IMR-90 (cell line): Measurements from ENCODE around the gene MPP1. TPM values are rescaled to one million over a fixed set of nuclear protein-coding genes. Genes with fewer than 3 reads are reported as not detected.

Experiments
- ATAC-seq: fragments of 200-7000 bp; cut with Tn5 transposase; 2 replicates; pipeline ENCODE4 v1.9.1; 2020; ENCODE audit warnings: low read depth, mild to moderate bottlenecking, moderate library complexity
- BruUV-seq: library from RNA; stranded (reverse); fragments of 400-500 nt; replicated peaks from 2 replicates; lab custom pipeline; 2021; lab: Mats Ljungman, UMichigan
- CTCF ChIA-PET: fragments of 300-600 bp; formaldehyde crosslinking; extraction: SDS; loops from one replicate; lab custom pipeline; 2021; ENCODE audit warnings: antibody characterized with exemption; lab: Yijun Ruan, JAX
- POLR2A ChIA-PET: fragments of 300-600 bp; sonication (Branson Sonifier 250); formaldehyde crosslinking; loops from one replicate; lab custom pipeline; 2022; ENCODE audit warnings: antibody characterized with exemption; ENCODE audit not compliant: unreplicated experiment; lab: Charles Lee
- DNase-seq: peaks from one replicate; pipeline ENCODE4 v3.0.0; 2013
- H2AFZ ChIP-seq: replicated peaks from 2 replicates; pipeline ENCODE3; 2013; ENCODE audit warnings: low read length, mild to moderate bottlenecking; ENCODE audit not compliant: poor library complexity
- H2AK5ac ChIP-seq: 2 replicates; pipeline ENCODE4 v1.6.1; 2013; ENCODE audit warnings: low read depth, low read length, inconsistent platforms
- H2AK9ac ChIP-seq: replicated peaks from 2 replicates; pipeline ENCODE3; 2013; ENCODE audit warnings: mild to moderate bottlenecking, low read depth, low read length, moderate library complexity; ENCODE audit not compliant: poor library complexity
- H2BK120ac ChIP-seq: 2 replicates; pipeline ENCODE4 v1.6.1; 2013; ENCODE audit warnings: low read depth, low read length, inconsistent platforms
- H2BK15ac ChIP-seq: 3 replicates; pipeline ENCODE4 v1.6.1; 2013; ENCODE audit warnings: low read depth, low read length, inconsistent platforms
- H2BK20ac ChIP-seq: 2 replicates; pipeline ENCODE4 v1.6.1; 2013; ENCODE audit warnings: low read depth, mild to moderate bottlenecking, inconsistent platforms, low read length, moderate library complexity
- H2BK5ac ChIP-seq: 2 replicates; pipeline ENCODE4 v1.6.1; 2013; ENCODE audit warnings: mild to moderate bottlenecking, low read depth, low read length, inconsistent platforms; ENCODE audit not compliant: poor library complexity, severe bottlenecking
- H3K14ac ChIP-seq: replicated peaks from 2 replicates; pipeline ENCODE4 v1.6.1; 2013; ENCODE audit warnings: low read depth, low read length, inconsistent platforms
- H3K18ac ChIP-seq: 2 replicates; pipeline ENCODE4 v1.6.1; 2013; ENCODE audit warnings: low read depth, low read length, control low read depth
- H3K23ac ChIP-seq: 2 replicates; pipeline ENCODE4 v1.6.1; 2013; ENCODE audit warnings: low read depth, low read length, inconsistent platforms
- H3K27ac ChIP-seq: 2 replicates; pipeline ENCODE4 v1.5.1; 2013; ENCODE audit warnings: mild to moderate bottlenecking, control low read depth, low read length; ENCODE audit not compliant: insufficient read depth
- H3K27me3 ChIP-seq: 2 replicates; pipeline ENCODE4 v1.6.1; 2013; ENCODE audit warnings: low read length; ENCODE audit not compliant: control insufficient read depth, insufficient read depth
- H3K36me3 ChIP-seq: 2 replicates; pipeline ENCODE4 v1.6.1; 2013; ENCODE audit warnings: low read length, mixed read lengths; ENCODE audit not compliant: control insufficient read depth, insufficient read depth
- H3K4ac ChIP-seq: 2 replicates; pipeline ENCODE4 v1.6.1; 2013; ENCODE audit warnings: low read depth, low read length, inconsistent platforms
- H3K4me1 ChIP-seq: 2 replicates; pipeline ENCODE4 v1.6.1; 2013; ENCODE audit warnings: low read length, mixed read lengths; ENCODE audit not compliant: control insufficient read depth, insufficient read depth
- H3K4me2 ChIP-seq: 2 replicates; pipeline ENCODE4 v1.6.1; 2013; ENCODE audit warnings: low read depth, mild to moderate bottlenecking, control low read depth, low read length, moderate library complexity
- H3K4me3 ChIP-seq: 2 replicates; pipeline ENCODE4 v1.5.1; 2013; ENCODE audit warnings: low read depth, mild to moderate bottlenecking, control low read depth, low read length, moderate library complexity; ENCODE audit not compliant: insufficient read depth
- H3K56ac ChIP-seq: 2 replicates; pipeline ENCODE4 v1.6.1; 2013; ENCODE audit warnings: low read length, inconsistent platforms; ENCODE audit not compliant: insufficient read depth; ENCODE audit errors: extremely low read depth
- H3K79me1 ChIP-seq, 2 experiments: 2 replicates each; pipeline ENCODE4 v1.6.1; 2013; ENCODE audit warnings: low read length in 2 of 2, inconsistent platforms in 1 of 2, low read depth in 1 of 2
- H3K9ac ChIP-seq: 2 replicates; pipeline ENCODE4 v1.6.1; 2013; ENCODE audit warnings: low read depth, low read length, control low read depth
- H3K9me1 ChIP-seq: 2 replicates; pipeline ENCODE4 v1.6.1; 2013; ENCODE audit warnings: low read length, inconsistent platforms; ENCODE audit not compliant: insufficient read depth
- H3K9me3 ChIP-seq: 2 replicates; pipeline ENCODE4 v1.6.1; 2013; ENCODE audit warnings: low read length; ENCODE audit not compliant: control insufficient read depth, insufficient read depth
- H4K20me1 ChIP-seq: 2 replicates; pipeline ENCODE4 v1.6.1; 2013; ENCODE audit warnings: low read length, inconsistent platforms; ENCODE audit not compliant: insufficient read depth
- H4K5ac ChIP-seq: 2 replicates; pipeline ENCODE4 v1.6.1; 2013; ENCODE audit warnings: mild to moderate bottlenecking, low read depth, low read length, control low read depth
- H4K8ac ChIP-seq, 2 experiments: 2 replicates each; pipeline ENCODE4 v1.6.1; 2013; ENCODE audit warnings: low read depth in 2 of 2, low read length in 2 of 2, control low read depth in 1 of 2, inconsistent platforms in 1 of 2
- H4K91ac ChIP-seq: 2 replicates; pipeline ENCODE4 v1.6.1; 2013; ENCODE audit warnings: low read depth, low read length, inconsistent platforms; ENCODE audit not compliant: insufficient read depth
- BHLHE40 ChIP-seq: fragments of 150-350 bp; IDR thresholded peaks from 2 replicates; pipeline ENCODE4 v1.6.1; 2016; ENCODE audit warnings: mild to moderate bottlenecking, low read depth, low read length
- CEBPB ChIP-seq: IDR thresholded peaks from 2 replicates; pipeline ENCODE4 v1.6.1; 2012; ENCODE audit warnings: low read depth, low read length, improper control_type of control experiment
- CHD1 ChIP-seq: IDR thresholded peaks from 2 replicates; pipeline ENCODE4 v1.6.1; 2012; ENCODE audit warnings: low read depth, low read length, improper control_type of control experiment
- CTCF ChIP-seq: conservative IDR thresholded peaks from 2 replicates; pipeline ENCODE4 v1.5.1; 2012; ENCODE audit warnings: mild to moderate bottlenecking, low read depth, low read length, improper control_type of control experiment
- ELK1 ChIP-seq: fragments of 150-350 bp; IDR thresholded peaks from 2 replicates; pipeline ENCODE4 v1.6.1; 2016; ENCODE audit warnings: low read depth, mild to moderate bottlenecking, low read length, moderate library complexity, borderline replicate concordance
- FOS ChIP-seq: fragments of 150-350 bp; IDR thresholded peaks from 2 replicates; pipeline ENCODE4 v1.6.1; 2016; ENCODE audit warnings: low read depth, low read length
- MAFK ChIP-seq: IDR thresholded peaks from 2 replicates; pipeline ENCODE4 v1.6.1; 2012; ENCODE audit warnings: low read depth, low read length, improper control_type of control experiment
- MXI1 ChIP-seq: IDR thresholded peaks from 2 replicates; pipeline ENCODE4 v1.6.1; 2012; ENCODE audit warnings: low read depth, mild to moderate bottlenecking, low read length, moderate library complexity, borderline replicate concordance
- NFE2L2 ChIP-seq: fragments of 150-350 bp; IDR thresholded peaks from 2 replicates; pipeline ENCODE4 v1.6.1; 2016; ENCODE audit warnings: low read depth, mild to moderate bottlenecking, low read length
- POLR2A ChIP-seq: IDR thresholded peaks from 2 replicates; pipeline ENCODE4 v1.6.1; 2012; ENCODE audit warnings: mild to moderate bottlenecking, low read depth, low read length
- RAD21 ChIP-seq: IDR thresholded peaks from 2 replicates; pipeline ENCODE4 v1.6.1; 2012; ENCODE audit warnings: low read length, improper control_type of control experiment
- RCOR1 ChIP-seq: IDR thresholded peaks from 2 replicates; pipeline ENCODE4 v1.6.1; 2012; ENCODE audit warnings: mild to moderate bottlenecking, low read length, improper control_type of control experiment; ENCODE audit not compliant: insufficient replicate concordance
- SMC3 ChIP-seq: fragments of 150-350 bp; IDR thresholded peaks from 2 replicates; pipeline ENCODE4 v1.6.1; 2016; ENCODE audit warnings: low read depth, mild to moderate bottlenecking, antibody characterized with exemption, low read length, moderate library complexity
- USF2 ChIP-seq: fragments of 150-350 bp; IDR thresholded peaks from 2 replicates; pipeline ENCODE4 v1.6.1; 2017; ENCODE audit warnings: mild to moderate bottlenecking, antibody characterized with exemption, low read length, low read depth
- WGBS, 2 experiments: methylation state at CpG; one replicate each; pipeline versions ENCODE4 v1.1.5 to v1.1.7; 2013; ENCODE audit warnings: missing lambda C conversion rate in 2 of 2; ENCODE audit not compliant: insufficient read length in 1 of 2; ENCODE audit errors: extremely low coverage in 2 of 2; 5-methylcytosine and 5-hydroxymethylcytosine counted together
- dilution Hi-C: fragments of 300-500 bp; cut with HindIII; formaldehyde crosslinking; loops from one replicate; pipeline ENCODE4 v1.14.3; 2018; ENCODE audit warnings: low sequenced_read_pairs; ENCODE audit not compliant: unreplicated experiment
- in situ Hi-C: fragments of 300-500 bp; cut with MboI; formaldehyde crosslinking; loops from 3 replicates; pipeline ENCODE4 v1.14.3; 2019; ENCODE audit warnings: low sequenced_read_pairs, inconsistent platforms, mixed read lengths
- intact Hi-C: fragments of 100-400 bp; cut with micrococcal nuclease; formaldehyde crosslinking; loops from 2 replicates; pipeline ENCODE4 v1.10.0; 2022
- polyA plus RNA-seq, 3 experiments: library from polyadenylated mRNA; depleted of rRNA; stranded (reverse); fragments of >200 nt; gene quantifications; 2 replicates each; pipeline ENCODE4 v1.2.3, GENCODE V29; 2012; ENCODE audit warnings: low replicate concordance in 1 of 3
- total RNA-seq: library from RNA; depleted of rRNA; stranded (reverse); fragments of >200 nt; gene quantifications from 2 replicates; pipeline ENCODE4 v1.2.3, GENCODE V29; 2012

The MPP1 gene
- total and polyA plus RNA-seq, 2 of the 4 experiments (the other 2 are of a cell fraction) = 35.2 to 43.0 TPM

GRCh38 chrX:154797006-154797405, 8.3 kb downstream of the MPP1 start:
- no peak overlapping the region for H3K9ac ChIP-seq
- no peak overlapping the region for H4K91ac ChIP-seq
- H3K79me1 ChIP-seq = peaks cover 17 to 20% of the 10 kb centered on the region in 2 experiments; a peak in 3 of 4 replicates
- POLR2A ChIA-PET = no interaction called here
- ATAC-seq = no peak
- H2BK120ac ChIP-seq = no peak overlapping the region
- H3K4me1 ChIP-seq = peaks cover 10% of the 10 kb centered on the region
- H2BK15ac ChIP-seq = no peak overlapping the region
- H3K27ac ChIP-seq = no peak overlapping the region
- H3K18ac ChIP-seq = no peak overlapping the region
- no peak overlapping the region for H3K56ac ChIP-seq
- CTCF ChIA-PET = no interaction called here
- 0 out of 2 replicates have a peak, but pooled peaks cover 3% of the 10 kb centered on the region for H3K9me1 ChIP-seq
- in situ Hi-C loops (no loop called here), intact Hi-C loops (no loop called here), dilution Hi-C loops (no loop called here)
- BruUV-seq = no TSS peak
- H3K9me3 ChIP-seq = no peaks in the 10 kb centered on the region
- no peak overlapping the region for H3K14ac ChIP-seq
- H2AK9ac ChIP-seq = no peak overlapping the region
- H4K20me1 ChIP-seq = peaks cover 3% of the 10 kb centered on the region; the same call in 1 of the 2 replicates
- no peak overlapping the region for H4K8ac ChIP-seq
- no peak overlapping the region for H3K4me3 ChIP-seq
- H2BK5ac ChIP-seq = no peak overlapping the region
- no peaks in the 10 kb centered on the region for H3K36me3 ChIP-seq
- no peak overlapping the region for H2AK5ac ChIP-seq
- TF ChIP-seq USF2 (no peak), RAD21 (no peak), BHLHE40 (no peak), MXI1 (no peak), ELK1 (no peak), FOS (no peak), NFE2L2 (no peak), CHD1 (no peak), CEBPB (no peak), SMC3 (no peak), CTCF (no peak), RCOR1 (no peak), MAFK (no peak), POLR2A (no peak)
- H3K23ac ChIP-seq = no peak overlapping the region
- no peak for DNase-seq
- no peak overlapping the region for H2BK20ac ChIP-seq
- no peak overlapping the region for H3K4ac ChIP-seq
- H3K4me2 ChIP-seq = no peak overlapping the region; the same call in 1 of the 2 replicates
- H2AFZ ChIP-seq = no peak overlapping the region
- WGBS, 2 experiments = 67% methylated on average over 1 of the region's 6 CpGs; no CpG with 5 or more reads in 1 of the 2 experiments
- no peak overlapping the region for H4K5ac ChIP-seq
- no peaks in the 10 kb centered on the region for H3K27me3 ChIP-seq
